ENCODE results near the gene TRAPPC2L.

Gene TRAPPC2L

GRCh38 chr16:88876942-88877526, 20.1 kb downstream of the TRAPPC2L start:
- TF ChIP-seq CTCF (IDR thresholded peaks at IDR 0.05; ENCODE audit: low read depth, low read length, missing control alignments): no peak
- Histone ChIP-seq H3K36me3 (replicated peaks) (no peaks in the 10 kb centered on the region), H3K27me3 (replicated peaks) (peaks cover 33% of the 10 kb centered on the region), H3K4me3 (ENCODE audit: low read depth, low read length) (no peak overlapping the region), H3K27ac (no peak overlapping the region)
- in situ Hi-C loops (cut with HindIII; ENCODE audit: low pct_ligation_motif_present, low sequenced_read_pairs): no loop called here
- no peak for DNase-seq

GRCh38 chr16:88877564-88878289, 20.8 kb downstream of the TRAPPC2L start:
- Histone ChIP-seq H3K27me3 (replicated peaks) (peaks cover 33% of the 10 kb centered on the region), H3K27ac (no peak overlapping the region), H3K36me3 (replicated peaks) (no peaks in the 10 kb centered on the region), H3K4me3 (ENCODE audit: low read depth, low read length) (no peak overlapping the region)
- no peak for DNase-seq
- TF ChIP-seq CTCF (IDR thresholded peaks at IDR 0.05; ENCODE audit: low read depth, low read length, missing control alignments): no peak
- in situ Hi-C loops (cut with HindIII; ENCODE audit: low pct_ligation_motif_present, low sequenced_read_pairs): no loop called here

- in situ Hi-C loops (cut with HindIII; ENCODE audit: low pct_ligation_motif_present, low sequenced_read_pairs): no loop called here
- Histone ChIP-seq H3K36me3 (replicated peaks) (no peaks in the 10 kb centered on the region), H3K27ac (no peak overlapping the region), H3K4me3 (ENCODE audit: low read depth, low read length) (no peak overlapping the region), H3K27me3 (replicated peaks) (peaks cover 33% of the 10 kb centered on the region)
- no peak for DNase-seq
- TF ChIP-seq CTCF (IDR thresholded peaks at IDR 0.05; ENCODE audit: low read depth, low read length, missing control alignments): no peak
These were observed 21.4 kb downstream of the TRAPPC2L start for GRCh38 chr16:88878356-88878755.

- peaks cover 33% of the 10 kb centered on the region for H3K27me3 ChIP-seq (replicated peaks)
- H3K36me3 ChIP-seq (replicated peaks): no peaks in the 10 kb centered on the region
- no peak overlapping the region for H3K27ac ChIP-seq
- in situ Hi-C loops (cut with HindIII; ENCODE audit: low pct_ligation_motif_present, low sequenced_read_pairs): no loop called here
- no peak overlapping the region for H3K4me3 ChIP-seq (ENCODE audit: low read depth, low read length)
- DNase-seq: no peak
- TF ChIP-seq CTCF (IDR thresholded peaks at IDR 0.05; ENCODE audit: low read depth, low read length, missing control alignments): no peak
These were observed 22.2 kb downstream of the TRAPPC2L start for GRCh38 chr16:88878967-88879787.

GRCh38 chr16:88879788-88880055, 22.8 kb downstream of the TRAPPC2L start:
- no peak for TF ChIP-seq CTCF (IDR thresholded peaks at IDR 0.05; ENCODE audit: low read depth, low read length, missing control alignments)
- H3K27me3 ChIP-seq (replicated peaks): peaks cover 33% of the 10 kb centered on the region
- H3K4me3 ChIP-seq (ENCODE audit: low read depth, low read length): no peak overlapping the region
- no peak overlapping the region for H3K27ac ChIP-seq
- no peak for DNase-seq
- H3K36me3 ChIP-seq (replicated peaks): no peaks in the 10 kb centered on the region
- in situ Hi-C loops (cut with HindIII; ENCODE audit: low pct_ligation_motif_present, low sequenced_read_pairs): no loop called here
